ENCODE data around the gene DDX24. TPM values are rescaled to one million over a fixed set of nuclear protein-coding genes. Genes with fewer than 3 reads are reported as not detected.

The DDX24 gene
- total RNA-seq, 1 experiment from 2014 or later = 203 TPM

GRCh38 chr14:94021416-94022157 is 59.4 kb downstream of the DDX24 start:
- no peak for DNase-seq (ENCODE audit: low spot score)
- no peak overlapping the region for H3K4me3 ChIP-seq (ENCODE audit: low read depth, low read length, poor library complexity, severe bottlenecking)
- no peaks in the 10 kb centered on the region for H3K36me3 ChIP-seq (ENCODE audit: insufficient read depth, low read length, poor library complexity, severe bottlenecking)
- H3K4me1 ChIP-seq (ENCODE audit: insufficient read depth, low read length, poor library complexity, severe bottlenecking) = no peaks in the 10 kb centered on the region
- H3K27ac ChIP-seq (ENCODE audit: low read depth, low read length, poor library complexity, severe bottlenecking) = no peak overlapping the region
- no peaks in the 10 kb centered on the region for H3K9me3 ChIP-seq (ENCODE audit: low read depth, low read length, poor library complexity, severe bottlenecking)
- BruUV-seq (replicated peaks) = no TSS peak
- POLR2A ChIA-PET (ENCODE audit: low non-redundant PET) = no interaction called here
- CTCF ChIA-PET = no interaction called here
- intact Hi-C loops (cut with micrococcal nuclease; ENCODE audit: unreplicated experiment) = no loop called here
- H3K27me3 ChIP-seq (replicated peaks; ENCODE audit: insufficient read depth, low read depth, low read length, poor library complexity) = no peaks in the 10 kb centered on the region
- TF ChIP-seq CTCF (conservative IDR thresholded peaks at IDR 0.05; ENCODE audit: low read depth, low read length) (no peak), EZH2 (IDR thresholded peaks at IDR 0.05; ENCODE audit: borderline replicate concordance, low read depth, low read length, poor library complexity, severe bottlenecking) (no peak)

GRCh38 chr14:94021001-94021400 is 60.0 kb downstream of the DDX24 start:
- CTCF ChIA-PET = no interaction called here
- BruUV-seq (replicated peaks) = no TSS peak
- TF ChIP-seq CTCF (conservative IDR thresholded peaks at IDR 0.05; ENCODE audit: low read depth, low read length) (no peak), EZH2 (IDR thresholded peaks at IDR 0.05; ENCODE audit: borderline replicate concordance, low read depth, low read length, poor library complexity, severe bottlenecking) (no peak)
- Histone ChIP-seq H3K9me3 (ENCODE audit: low read depth, low read length, poor library complexity, severe bottlenecking) (no peaks in the 10 kb centered on the region), H3K27me3 (replicated peaks; ENCODE audit: insufficient read depth, low read depth, low read length, poor library complexity) (no peaks in the 10 kb centered on the region), H3K27ac (ENCODE audit: low read depth, low read length, poor library complexity, severe bottlenecking) (no peak overlapping the region), H3K4me1 (ENCODE audit: insufficient read depth, low read length, poor library complexity, severe bottlenecking) (no peaks in the 10 kb centered on the region), H3K36me3 (ENCODE audit: insufficient read depth, low read length, poor library complexity, severe bottlenecking) (no peaks in the 10 kb centered on the region), H3K4me3 (ENCODE audit: low read depth, low read length, poor library complexity, severe bottlenecking) (no peak overlapping the region)
- no peak for DNase-seq (ENCODE audit: low spot score)
- POLR2A ChIA-PET (ENCODE audit: low non-redundant PET) = no interaction called here
- intact Hi-C loops (cut with micrococcal nuclease; ENCODE audit: unreplicated experiment) = no loop called here

- TF ChIP-seq CTCF (conservative IDR thresholded peaks at IDR 0.05; ENCODE audit: low read depth, low read length) = no peak
- no peak for TF ChIP-seq EZH2 (IDR thresholded peaks at IDR 0.05; ENCODE audit: borderline replicate concordance, low read depth, low read length, poor library complexity, severe bottlenecking)
- DNase-seq (ENCODE audit: low spot score) = no peak
- H3K36me3 ChIP-seq (ENCODE audit: insufficient read depth, low read length, poor library complexity, severe bottlenecking) = no peaks in the 10 kb centered on the region
- ChIA-PET CTCF (no interaction called here), POLR2A (ENCODE audit: low non-redundant PET) (no interaction called here)
- no peak overlapping the region for H3K4me3 ChIP-seq (ENCODE audit: low read depth, low read length, poor library complexity, severe bottlenecking)
- H3K27me3 ChIP-seq (replicated peaks; ENCODE audit: insufficient read depth, low read depth, low read length, poor library complexity) = no peaks in the 10 kb centered on the region
- no TSS peak for BruUV-seq (replicated peaks)
- no peaks in the 10 kb centered on the region for H3K9me3 ChIP-seq (ENCODE audit: low read depth, low read length, poor library complexity, severe bottlenecking)
- no peaks in the 10 kb centered on the region for H3K4me1 ChIP-seq (ENCODE audit: insufficient read depth, low read length, poor library complexity, severe bottlenecking)
- intact Hi-C loops (cut with micrococcal nuclease; ENCODE audit: unreplicated experiment) = no loop called here
- H3K27ac ChIP-seq (ENCODE audit: low read depth, low read length, poor library complexity, severe bottlenecking) = no peak overlapping the region
Observed at GRCh38 chr14:94020267-94020666, 60.7 kb downstream of the DDX24 start.

All from A673 (cell line).